ENCODE results near the gene SPATA18.

GRCh38 chr4:52017814-52018213 lies 33.3 kb upstream of the SPATA18 start:
- TF ChIP-seq CTCF (IDR thresholded peaks at IDR 0.05; ENCODE audit: control extremely low read depth in 1 of 3, insufficient read depth in 1 of 3, low read depth in 1 of 3, low read length in 3 of 3) (no peak), CEBPB (IDR thresholded peaks at IDR 0.05; ENCODE audit: low read depth, low read length) (no peak), MAX (IDR thresholded peaks at IDR 0.05) (no peak), POLR2AphosphoS5 (IDR thresholded peaks at IDR 0.05; ENCODE audit: low read depth, low read length) (no peak), EZH2 (IDR thresholded peaks at IDR 0.05; ENCODE audit: low read depth, low read length, severe bottlenecking) (no peak), NANOG (IDR thresholded peaks at IDR 0.05; ENCODE audit: insufficient read depth, low read depth, low read length, poor library complexity, severe bottlenecking) (no peak), SIN3A (conservative IDR thresholded peaks at IDR 0.05 in 1 of 2, IDR thresholded peaks at IDR 0.05 in 1 of 2; ENCODE audit: low read depth in 1 of 2, low read length in 2 of 2) (no peak), JUN (IDR thresholded peaks at IDR 0.05; ENCODE audit: low read depth, low read length) (no peak), RFX5 (IDR thresholded peaks at IDR 0.05; ENCODE audit: borderline replicate concordance, low read depth, low read length) (no peak), ATF3 (IDR thresholded peaks at IDR 0.05; ENCODE audit: insufficient read depth, low read depth, low read length) (no peak), BRCA1 (IDR thresholded peaks at IDR 0.05; ENCODE audit: low read depth, low read length) (no peak), SUZ12 (IDR thresholded peaks at IDR 0.05; ENCODE audit: low read length) (no peak), CHD2 (IDR thresholded peaks at IDR 0.05; ENCODE audit: low read length) (no peak)

Data from H1 (cell line).